ENCODE results near the gene KMT5C. TPM values are rescaled to one million over a fixed set of nuclear protein-coding genes. Genes with fewer than 3 reads are reported as not detected.

The KMT5C gene
- total and polyA plus RNA-seq, 10 of the 15 experiments (the other 5 are each of a cell fraction or from before 2014, with no cell fraction given) = 0.20 to 15.8 (median 4.3) TPM; not detected in 1

GRCh38 chr19:55339105-55339888 is at the start of gene KMT5C (continued):
- TF ChIP-seq ATF7 (IDR thresholded peaks at IDR 0.05; ENCODE audit: low read depth) = peak; percentile 57
- TF ChIP-seq MEF2B (IDR thresholded peaks at IDR 0.05; ENCODE audit: partially characterized antibody, poor library complexity, severe bottlenecking) = peak; percentile 66
- TF ChIP-seq, protein P1, sequence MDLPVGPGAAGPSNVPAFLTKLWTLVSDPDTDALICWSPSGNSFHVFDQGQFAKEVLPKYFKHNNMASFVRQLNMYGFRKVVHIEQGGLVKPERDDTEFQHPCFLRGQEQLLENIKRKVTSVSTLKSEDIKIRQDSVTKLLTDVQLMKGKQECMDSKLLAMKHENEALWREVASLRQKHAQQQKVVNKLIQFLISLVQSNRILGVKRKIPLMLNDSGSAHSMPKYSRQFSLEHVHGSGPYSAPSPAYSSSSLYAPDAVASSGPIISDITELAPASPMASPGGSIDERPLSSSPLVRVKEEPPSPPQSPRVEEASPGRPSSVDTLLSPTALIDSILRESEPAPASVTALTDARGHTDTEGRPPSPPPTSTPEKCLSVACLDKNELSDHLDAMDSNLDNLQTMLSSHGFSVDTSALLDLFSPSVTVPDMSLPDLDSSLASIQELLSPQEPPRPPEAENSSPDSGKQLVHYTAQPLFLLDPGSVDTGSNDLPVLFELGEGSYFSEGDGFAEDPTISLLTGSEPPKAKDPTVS (IDR thresholded peaks at IDR 0.05; ENCODE audit: low read depth, low read length) = no peak
- TF ChIP-seq SMARCA5 (IDR thresholded peaks at IDR 0.05) = no peak
- TF ChIP-seq, protein P2, sequence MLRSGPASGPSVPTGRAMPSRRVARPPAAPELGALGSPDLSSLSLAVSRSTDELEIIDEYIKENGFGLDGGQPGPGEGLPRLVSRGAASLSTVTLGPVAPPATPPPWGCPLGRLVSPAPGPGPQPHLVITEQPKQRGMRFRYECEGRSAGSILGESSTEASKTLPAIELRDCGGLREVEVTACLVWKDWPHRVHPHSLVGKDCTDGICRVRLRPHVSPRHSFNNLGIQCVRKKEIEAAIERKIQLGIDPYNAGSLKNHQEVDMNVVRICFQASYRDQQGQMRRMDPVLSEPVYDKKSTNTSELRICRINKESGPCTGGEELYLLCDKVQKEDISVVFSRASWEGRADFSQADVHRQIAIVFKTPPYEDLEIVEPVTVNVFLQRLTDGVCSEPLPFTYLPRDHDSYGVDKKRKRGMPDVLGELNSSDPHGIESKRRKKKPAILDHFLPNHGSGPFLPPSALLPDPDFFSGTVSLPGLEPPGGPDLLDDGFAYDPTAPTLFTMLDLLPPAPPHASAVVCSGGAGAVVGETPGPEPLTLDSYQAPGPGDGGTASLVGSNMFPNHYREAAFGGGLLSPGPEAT (IDR thresholded peaks at IDR 0.05; ENCODE audit: low read depth) = peak; percentile 50; the same call in 1 of the 2 replicates
- TF ChIP-seq, protein P3, sequence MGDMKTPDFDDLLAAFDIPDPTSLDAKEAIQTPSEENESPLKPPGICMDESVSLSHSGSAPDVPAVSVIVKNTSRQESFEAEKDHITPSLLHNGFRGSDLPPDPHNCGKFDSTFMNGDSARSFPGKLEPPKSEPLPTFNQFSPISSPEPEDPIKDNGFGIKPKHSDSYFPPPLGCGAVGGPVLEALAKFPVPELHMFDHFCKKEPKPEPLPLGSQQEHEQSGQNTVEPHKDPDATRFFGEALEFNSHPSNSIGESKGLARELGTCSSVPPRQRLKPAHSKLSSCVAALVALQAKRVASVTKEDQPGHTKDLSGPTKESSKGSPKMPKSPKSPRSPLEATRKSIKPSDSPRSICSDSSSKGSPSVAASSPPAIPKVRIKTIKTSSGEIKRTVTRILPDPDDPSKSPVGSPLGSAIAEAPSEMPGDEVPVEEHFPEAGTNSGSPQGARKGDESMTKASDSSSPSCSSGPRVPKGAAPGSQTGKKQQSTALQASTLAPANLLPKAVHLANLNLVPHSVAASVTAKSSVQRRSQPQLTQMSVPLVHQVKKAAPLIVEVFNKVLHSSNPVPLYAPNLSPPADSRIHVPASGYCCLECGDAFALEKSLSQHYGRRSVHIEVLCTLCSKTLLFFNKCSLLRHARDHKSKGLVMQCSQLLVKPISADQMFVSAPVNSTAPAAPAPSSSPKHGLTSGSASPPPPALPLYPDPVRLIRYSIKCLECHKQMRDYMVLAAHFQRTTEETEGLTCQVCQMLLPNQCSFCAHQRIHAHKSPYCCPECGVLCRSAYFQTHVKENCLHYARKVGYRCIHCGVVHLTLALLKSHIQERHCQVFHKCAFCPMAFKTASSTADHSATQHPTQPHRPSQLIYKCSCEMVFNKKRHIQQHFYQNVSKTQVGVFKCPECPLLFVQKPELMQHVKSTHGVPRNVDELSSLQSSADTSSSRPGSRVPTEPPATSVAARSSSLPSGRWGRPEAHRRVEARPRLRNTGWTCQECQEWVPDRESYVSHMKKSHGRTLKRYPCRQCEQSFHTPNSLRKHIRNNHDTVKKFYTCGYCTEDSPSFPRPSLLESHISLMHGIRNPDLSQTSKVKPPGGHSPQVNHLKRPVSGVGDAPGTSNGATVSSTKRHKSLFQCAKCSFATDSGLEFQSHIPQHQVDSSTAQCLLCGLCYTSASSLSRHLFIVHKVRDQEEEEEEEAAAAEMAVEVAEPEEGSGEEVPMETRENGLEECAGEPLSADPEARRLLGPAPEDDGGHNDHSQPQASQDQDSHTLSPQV (IDR thresholded peaks at IDR 0.05) = no peak
- peak; percentile 91 for TF ChIP-seq MXI1 (IDR thresholded peaks at IDR 0.05; ENCODE audit: low read depth, low read length)
- no peak for TF ChIP-seq CUX1 (IDR thresholded peaks at IDR 0.05; ENCODE audit: insufficient replicate concordance, low read depth, low read length)
- no peak for TF ChIP-seq EP300 (IDR thresholded peaks at IDR 0.05; ENCODE audit: borderline replicate concordance in 1 of 2, control insufficient read depth in 1 of 2, low read depth in 2 of 2, low read length in 2 of 2)
- TF ChIP-seq ZSCAN29 (IDR thresholded peaks at IDR 0.05) = no peak
- TF ChIP-seq, protein P4, sequence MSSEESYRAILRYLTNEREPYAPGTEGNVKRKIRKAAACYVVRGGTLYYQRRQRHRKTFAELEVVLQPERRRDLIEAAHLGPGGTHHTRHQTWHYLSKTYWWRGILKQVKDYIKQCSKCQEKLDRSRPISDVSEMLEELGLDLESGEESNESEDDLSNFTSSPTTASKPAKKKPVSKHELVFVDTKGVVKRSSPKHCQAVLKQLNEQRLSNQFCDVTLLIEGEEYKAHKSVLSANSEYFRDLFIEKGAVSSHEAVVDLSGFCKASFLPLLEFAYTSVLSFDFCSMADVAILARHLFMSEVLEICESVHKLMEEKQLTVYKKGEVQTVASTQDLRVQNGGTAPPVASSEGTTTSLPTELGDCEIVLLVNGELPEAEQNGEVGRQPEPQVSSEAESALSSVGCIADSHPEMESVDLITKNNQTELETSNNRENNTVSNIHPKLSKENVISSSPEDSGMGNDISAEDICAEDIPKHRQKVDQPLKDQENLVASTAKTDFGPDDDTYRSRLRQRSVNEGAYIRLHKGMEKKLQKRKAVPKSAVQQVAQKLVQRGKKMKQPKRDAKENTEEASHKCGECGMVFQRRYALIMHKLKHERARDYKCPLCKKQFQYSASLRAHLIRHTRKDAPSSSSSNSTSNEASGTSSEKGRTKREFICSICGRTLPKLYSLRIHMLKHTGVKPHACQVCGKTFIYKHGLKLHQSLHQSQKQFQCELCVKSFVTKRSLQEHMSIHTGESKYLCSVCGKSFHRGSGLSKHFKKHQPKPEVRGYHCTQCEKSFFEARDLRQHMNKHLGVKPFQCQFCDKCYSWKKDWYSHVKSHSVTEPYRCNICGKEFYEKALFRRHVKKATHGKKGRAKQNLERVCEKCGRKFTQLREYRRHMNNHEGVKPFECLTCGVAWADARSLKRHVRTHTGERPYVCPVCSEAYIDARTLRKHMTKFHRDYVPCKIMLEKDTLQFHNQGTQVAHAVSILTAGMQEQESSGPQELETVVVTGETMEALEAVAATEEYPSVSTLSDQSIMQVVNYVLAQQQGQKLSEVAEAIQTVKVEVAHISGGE (CRISPR knock-in tag; IDR thresholded peaks at IDR 0.05) = no peak
